HG03064 (cell line): ENCODE measurements around the gene NFASC.

ENCODE experiments used
- ATAC-seq: cut with Tn5 transposase; IDR thresholded peaks from one replicate; pipeline ENCODE4 v1.9.1; 2021; ENCODE audit warnings: low read depth; ENCODE audit not compliant: unreplicated experiment

The NFASC gene

DNA sequence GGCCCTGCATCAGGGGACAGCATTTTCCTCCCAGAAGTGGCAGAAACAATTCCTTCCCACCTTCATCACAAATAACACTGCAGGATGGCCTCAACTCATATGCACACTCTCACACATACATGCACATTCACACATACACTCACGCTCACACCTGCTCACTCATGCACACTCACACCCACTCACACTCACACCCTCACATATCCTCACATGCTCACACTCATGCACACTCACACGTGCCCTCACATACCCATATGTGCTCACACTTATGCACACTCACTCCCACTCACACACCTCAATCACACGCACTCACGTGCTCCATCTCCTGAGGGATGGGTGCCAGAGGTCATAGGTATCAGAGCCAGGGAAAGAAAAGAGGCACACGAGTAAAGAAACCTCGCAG lies 77.1 kb downstream of the NFASC start:
- no peak for ATAC-seq

DNA sequence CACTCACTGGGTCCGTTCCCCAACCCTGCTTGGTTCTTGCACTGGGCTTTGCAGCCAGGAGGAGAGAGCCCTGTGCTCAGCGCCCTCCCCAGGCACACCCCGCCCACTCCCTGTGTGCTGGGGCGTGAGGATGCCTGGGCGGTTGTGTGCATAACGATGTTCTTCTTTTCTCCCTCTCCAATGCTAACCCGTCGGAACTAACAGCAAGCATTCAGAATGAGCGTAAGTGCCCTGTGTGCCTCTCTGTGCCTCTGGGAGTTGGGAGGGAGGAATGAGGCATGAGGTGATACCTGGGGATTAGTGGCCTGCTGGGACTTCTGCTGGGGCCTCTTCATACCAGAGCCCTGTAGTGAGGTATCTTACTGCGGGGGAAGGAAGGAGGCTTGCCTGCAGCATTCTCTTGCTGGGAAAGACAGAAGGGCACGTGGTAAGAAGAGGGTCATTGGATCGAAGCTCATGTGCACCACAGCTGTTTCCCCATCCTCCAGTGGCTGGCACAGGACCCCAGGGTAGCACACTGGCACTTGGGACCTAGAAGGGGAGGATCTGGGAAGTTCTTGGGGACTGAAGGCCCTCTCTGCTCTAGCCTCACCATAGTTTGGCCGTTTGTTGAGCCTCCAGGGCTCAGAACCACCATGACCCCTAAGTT lies 79.8 kb downstream of the NFASC start:
- no peak for ATAC-seq

DNA sequence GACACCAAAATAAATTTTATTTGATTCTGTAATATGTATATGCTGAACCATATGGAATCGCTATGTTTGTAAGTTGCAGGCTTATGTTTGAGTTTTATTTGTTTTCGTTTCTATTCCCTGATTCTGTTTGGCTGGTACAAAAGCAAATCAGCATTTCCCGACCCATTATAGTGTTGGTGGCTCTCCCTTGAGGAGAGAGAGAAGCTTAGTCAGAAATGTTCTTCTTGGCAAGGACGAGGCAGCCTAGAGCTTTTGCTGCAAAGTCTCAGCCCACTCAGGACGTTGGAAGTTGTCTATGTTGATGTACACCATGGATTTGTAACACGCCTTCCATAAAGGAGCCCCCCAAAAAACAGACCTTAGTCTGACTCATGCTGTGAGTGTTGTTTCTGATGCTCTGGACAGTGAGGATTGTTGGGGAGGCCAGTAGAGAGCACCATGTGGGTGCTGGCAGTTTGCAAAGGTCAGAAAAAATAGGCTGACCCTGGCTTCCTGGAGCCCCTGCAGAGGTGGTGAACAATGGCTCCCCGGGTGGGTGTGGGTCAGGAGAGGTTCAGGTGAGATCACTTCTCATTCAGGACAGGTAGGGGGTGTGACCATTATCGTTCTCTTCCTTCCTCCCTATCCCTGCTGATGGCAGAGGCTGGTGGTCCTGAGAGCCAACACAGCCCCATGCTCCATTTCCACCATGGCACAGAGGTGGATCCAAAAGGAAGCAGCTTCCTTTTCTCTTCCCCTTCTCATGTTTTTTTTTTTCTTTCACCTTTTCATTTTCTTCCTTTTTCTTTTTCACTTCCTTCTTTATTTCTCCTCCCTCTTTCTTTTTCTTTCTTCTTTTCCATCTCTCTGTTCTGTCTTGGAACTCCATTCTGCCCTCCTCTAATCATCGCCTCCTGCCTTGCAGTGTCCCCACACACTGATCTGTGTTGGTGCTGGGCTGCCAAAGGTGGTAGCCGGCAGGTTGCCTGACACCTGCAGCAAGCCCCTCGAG lies 88.0 kb downstream of the NFASC start:
- ATAC-seq, result no peak

DNA sequence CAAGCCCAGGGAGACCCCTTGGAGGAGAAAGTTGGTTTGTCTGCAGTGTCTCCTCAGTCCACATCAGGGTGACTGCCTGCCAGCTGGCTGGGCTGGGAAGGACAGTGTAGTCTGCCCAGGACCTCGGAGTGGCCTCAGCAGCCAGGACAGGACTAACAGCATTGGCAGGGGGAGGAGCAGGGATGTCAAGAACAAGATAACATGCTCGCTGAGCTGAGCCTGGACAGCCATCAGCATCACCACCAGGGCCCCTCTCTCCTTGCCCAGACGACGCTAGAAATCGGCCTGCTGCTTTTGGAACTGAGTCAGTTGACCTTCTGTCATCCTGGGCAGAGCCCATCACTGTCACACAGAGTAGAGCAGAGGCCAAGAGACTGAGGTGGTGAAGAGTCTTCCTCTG lies 88.7 kb downstream of the NFASC start:
- ATAC-seq, result no peak

DNA sequence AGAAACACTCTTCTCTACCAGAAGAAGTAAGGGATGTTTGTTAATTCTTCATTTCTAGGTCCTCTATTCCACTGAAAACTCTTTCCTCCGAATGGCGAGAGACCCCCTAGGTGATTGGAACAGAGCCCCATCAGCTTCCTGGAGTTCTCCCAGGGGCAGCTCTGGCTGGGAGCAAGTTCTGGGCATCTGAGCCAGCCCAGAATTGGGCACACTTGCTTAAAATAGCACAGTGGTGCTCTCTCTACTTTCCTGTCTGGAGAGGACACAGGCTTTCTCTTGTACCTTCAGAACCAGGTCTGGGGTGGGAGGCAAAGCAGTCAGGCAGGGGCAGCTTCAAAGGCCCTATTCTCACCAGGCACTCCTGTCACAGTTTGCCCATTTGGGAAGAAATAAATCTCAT lies 89.2 kb downstream of the NFASC start:
- ATAC-seq, result no peak

DNA sequence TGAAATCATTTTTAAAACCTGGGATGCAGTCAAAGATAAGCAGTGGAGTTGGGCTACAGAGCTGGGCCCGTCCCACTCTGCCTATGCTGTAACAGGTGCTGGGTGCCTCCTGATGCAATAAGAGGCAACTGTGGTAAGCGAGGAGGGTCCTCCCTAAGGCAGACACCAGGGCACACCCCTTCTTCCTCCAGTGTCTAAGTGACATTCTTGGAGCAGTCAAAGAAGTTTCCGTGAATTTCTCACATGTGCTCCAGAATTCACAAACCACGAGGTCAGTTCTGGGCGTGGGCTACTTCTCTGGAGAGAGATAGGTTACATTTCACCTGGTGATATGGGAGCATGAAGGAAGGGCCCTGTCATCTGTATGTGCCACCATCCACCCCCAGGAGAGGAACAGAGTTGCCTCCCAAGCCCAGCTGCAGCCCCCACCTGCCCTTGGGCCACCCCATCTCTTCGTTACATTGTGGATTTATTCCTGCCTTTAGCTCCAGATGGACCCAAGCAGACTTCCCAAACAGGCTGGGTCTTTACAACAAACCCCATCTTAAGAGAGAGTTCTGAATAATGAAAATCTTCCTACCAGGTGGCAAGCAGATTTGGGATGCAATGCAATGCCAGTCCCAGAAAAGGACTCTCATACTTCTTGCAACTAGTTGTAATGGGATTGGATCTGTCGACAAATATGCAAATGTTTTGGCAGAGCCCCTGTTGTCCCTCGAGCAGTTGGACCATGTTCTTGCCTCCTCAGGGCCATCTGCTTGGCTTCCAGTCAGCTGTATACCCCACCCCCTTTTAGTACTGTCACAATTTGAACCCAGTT lies 89.9 kb downstream of the NFASC start:
- no peak for ATAC-seq

DNA sequence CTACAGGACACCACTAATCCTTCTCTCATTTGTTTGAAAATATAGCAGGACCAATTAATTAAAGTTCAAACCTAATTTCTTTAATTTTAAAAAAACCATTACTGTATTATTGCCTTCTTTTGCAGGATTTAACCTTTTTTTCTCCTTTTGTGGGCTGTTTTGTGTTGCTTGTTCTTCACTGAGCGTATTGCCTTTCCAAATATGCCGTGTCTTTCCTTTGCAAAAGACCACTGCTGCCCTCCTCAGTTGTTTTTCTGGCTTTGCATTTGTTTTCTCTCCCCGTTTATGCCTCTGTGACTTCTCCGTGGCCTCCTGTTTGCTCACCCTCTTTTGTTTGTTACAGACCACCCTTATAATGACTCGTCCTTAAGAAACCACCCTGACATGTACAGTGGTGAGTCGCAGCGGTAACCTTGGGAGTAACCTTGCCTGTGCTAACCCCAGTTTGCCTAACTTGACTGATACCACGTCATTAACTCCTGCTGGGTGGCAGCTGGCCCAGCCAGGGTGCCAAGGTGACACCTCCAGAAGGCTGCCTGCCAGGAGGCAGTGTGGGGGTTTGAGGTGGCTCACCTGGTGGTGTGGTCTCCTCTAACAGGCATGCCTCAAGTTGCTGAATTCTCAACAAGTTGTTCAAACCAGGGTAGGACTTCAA lies 91.2 kb downstream of the NFASC start:
- ATAC-seq, result no peak

DNA sequence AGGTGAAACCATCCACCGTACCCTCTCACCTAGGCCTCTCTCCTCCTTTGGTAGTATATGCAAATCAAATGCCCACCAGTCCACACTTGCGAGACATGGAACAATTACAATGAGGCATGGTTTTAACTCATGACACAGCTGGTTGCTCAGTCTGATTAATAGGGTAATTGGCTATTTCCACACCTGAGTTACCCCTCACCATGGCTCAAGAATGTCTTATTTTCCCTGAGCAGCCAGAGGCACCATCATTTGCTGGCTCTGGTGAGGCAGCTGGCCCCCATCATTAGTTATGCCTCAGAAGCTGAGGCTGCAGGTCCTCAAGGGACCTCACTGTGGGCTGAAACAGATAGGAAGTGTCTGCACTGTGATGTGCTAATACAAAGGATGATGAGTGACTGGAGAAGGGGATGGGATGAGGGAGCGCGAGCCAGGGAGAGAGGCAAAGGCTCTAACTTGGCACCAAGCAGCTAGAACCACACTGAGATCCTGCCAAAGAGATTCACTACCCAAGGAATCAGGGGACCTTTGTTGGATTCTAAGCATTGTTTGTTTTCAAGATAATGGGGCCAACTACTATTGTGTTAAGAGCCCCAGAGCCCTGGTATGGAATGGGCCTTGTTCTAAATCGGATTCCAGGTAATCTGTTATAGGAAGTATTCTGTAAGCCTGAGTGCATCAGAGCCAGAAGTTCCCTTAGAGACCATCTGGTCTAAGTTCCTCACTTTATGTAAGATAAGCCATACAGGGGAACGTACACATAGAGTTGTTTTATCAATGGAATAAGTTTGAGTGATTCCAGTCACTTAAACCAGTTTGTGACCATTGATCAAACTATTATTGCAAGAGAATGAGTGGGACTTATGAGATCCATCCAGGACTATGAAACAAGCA lies 92.3 kb downstream of the NFASC start:
- no peak for ATAC-seq

DNA sequence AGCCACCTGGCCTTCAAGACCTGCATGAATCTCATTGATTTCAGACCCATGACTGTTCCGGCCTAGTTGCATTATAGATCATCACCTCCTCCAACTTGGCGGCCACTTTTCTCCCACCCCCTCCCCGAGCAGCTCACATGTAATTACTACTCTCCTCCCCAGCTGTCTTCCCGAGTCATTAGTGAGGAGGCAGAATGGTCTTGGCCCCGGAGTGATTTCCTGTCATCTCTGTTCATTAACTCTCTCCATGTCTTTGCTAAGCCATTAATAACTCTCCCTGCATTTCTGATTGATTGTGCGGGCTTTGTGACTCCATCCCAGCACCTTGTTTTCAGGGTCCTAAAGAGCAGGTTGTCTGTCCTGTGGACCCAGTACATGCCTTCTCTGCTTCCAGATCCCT lies 96.8 kb downstream of the NFASC start:
- ATAC-seq, result no peak

DNA sequence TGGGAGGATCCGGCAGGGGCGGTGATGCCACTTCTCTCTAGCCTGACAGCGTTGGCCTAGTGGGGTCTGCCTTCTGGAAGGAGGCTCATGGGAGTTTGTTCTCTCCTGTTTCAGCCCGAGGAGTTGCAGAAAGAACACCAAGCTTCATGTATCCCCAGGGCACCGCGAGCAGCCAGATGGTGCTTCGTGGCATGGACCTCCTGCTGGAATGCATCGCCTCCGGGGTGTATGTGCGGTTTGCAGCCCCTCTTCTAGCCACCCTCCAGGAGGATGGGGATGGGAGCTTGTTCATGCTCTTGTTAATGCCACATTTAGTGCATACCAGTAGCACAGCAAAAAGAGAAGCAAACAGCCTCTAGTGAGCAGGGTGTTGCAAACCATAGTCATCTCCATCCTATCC lies 97.5 kb downstream of the NFASC start:
- ATAC-seq, result no peak

DNA sequence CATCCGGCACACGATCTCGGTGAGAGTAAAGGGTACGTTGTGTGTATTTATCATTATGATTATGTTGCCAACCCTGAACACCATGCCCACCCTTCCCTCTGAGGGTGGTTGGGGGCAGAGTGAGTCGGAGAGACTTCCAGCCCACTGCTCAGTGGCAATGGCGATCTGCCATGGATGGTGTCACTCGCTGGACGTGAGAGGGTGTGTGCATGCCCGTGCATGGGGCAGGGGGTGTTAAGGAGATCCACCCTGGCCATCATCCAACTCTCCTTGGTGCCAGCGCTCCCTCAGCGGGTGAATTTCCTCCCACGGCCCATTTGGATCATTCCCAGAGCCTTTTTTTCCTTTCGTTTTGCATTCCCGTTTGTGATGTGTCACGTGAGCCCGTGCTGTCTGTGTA lies 98.3 kb downstream of the NFASC start:
- no peak for ATAC-seq

DNA sequence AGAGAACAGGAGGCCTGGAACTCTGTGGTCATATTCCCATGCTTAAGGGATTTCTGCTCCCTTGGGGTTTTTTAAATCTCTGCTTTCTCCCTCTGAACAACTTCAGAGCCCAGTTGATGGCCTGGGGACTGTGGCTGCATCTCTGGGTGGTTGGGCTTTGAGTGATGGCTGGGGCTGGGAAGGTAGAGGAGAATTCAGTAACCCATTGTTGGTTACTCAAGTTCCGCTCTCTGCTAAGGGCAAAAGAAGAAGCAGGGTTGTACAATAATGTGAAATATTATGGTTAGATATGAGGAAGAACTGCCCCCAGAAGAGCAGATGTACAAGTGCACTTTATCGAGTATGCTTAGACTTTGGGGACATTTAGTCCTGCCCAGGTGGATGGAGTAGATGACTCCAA lies 100.3 kb downstream of the NFASC start:
- no peak for ATAC-seq

DNA sequence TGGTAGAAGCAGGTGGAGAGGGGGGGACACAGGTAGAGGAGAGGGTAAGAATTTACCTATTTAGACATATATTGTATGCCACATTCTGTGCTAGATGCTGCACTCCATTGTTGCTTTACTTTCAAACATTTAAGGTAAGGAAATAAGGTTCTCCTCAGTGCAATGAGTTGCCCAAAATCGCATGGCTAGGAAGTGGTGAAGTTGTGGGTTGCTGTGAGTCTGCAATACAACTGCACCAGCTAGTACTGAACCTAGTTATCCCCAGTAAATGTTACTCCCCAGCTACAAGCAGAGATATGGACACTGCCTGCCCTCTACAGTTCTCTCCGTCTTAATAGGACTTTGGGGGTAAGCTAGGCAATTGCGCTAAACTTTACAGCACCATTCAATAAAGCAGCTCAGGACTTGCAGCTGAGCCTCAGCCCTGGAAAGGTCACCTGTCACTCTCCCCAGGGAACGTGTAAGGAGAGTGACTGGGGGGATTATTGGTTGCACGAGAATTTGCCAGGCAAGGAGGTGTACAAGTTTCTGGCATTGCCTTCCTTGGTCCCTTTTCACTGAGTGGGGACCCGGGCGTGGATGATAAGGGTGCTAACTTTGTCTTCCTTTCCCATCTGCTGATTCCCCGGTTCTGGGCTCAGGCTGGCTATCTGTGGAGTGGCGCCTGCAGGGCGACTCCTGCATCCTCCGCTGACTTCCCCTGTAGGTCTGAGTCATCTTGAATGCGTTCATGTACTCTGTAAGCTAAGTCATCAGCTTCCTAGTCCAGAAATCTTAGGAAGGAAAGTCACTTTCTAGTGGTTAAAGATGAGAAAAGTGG lies 101.1 kb downstream of the NFASC start:
- no peak for ATAC-seq

DNA sequence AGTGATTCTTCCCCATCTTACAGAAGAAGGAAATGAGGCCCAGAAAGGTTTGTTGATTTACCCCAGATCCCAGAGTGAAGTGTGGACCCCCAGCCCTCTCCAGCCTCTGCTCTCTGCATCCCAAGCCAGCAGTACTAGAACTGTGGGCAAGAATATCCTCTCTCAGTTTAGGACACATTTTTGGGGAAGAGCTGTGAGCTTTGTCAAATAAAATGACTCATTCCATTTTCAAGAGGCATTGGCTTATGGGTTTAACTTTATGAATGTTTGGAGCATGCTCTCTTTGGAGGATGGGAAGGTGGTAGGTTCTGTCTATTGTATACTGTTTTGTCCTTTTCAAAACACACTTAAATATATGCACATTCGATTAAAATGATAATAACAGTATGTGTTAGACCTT lies 101.8 kb downstream of the NFASC start:
- ATAC-seq, result no peak

DNA sequence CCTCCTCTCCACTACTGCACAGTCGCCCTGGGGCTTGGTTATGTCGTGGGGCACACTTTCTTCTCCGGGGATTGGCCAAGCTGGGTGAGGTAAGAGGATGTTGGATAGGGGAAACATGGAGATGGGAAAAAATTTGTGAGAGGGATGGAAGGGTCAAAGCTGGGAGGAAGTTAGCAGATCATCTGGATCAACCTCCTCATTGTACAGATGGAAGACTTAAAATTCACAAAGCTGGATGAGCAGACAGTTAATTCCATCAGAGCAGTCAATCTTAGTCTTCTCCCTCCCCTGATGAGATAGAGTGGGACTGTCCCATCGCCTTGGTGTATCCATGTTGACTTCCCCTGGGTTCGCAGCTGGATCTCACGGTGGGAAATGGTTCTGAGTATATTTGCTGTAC lies 102.8 kb downstream of the NFASC start:
- no peak for ATAC-seq

DNA sequence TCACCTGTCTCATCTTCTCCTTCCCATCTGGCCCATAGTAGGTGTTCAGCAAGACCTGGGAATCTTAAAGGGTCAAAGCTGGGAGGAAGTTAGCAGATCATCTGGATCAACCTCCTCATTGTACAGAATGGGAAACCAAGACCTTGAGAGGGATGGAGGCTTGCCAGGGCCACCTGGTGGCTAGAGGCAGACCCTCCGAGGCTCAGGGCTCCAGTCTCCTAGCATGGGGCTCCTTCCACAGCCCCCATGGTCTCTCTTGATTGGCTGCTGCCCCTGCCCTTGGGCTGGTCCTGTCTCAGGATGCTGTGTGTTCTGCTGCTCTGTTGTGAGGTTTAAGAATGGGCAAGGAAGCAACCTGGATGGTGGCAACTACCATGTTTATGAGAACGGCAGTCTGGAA lies 103.7 kb downstream of the NFASC start:
- no peak for ATAC-seq

DNA sequence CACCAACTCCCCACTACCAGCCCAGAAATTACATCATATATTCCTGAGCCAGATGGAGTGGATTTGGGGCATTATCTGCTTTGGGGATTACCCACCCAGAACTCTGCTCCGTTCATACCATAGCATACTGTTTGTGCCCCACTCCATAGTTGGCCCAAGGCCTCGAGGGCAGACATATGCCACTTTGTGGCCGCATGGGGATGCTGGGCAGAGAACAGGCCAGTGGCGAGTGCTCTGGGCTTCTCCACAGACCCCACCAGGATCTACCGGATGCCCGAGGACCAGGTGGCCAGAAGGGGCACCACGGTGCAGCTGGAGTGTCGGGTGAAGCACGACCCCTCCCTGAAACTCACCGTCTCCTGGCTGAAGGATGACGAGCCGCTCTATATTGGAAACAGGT lies 104.4 kb downstream of the NFASC start:
- ATAC-seq, result no peak

DNA sequence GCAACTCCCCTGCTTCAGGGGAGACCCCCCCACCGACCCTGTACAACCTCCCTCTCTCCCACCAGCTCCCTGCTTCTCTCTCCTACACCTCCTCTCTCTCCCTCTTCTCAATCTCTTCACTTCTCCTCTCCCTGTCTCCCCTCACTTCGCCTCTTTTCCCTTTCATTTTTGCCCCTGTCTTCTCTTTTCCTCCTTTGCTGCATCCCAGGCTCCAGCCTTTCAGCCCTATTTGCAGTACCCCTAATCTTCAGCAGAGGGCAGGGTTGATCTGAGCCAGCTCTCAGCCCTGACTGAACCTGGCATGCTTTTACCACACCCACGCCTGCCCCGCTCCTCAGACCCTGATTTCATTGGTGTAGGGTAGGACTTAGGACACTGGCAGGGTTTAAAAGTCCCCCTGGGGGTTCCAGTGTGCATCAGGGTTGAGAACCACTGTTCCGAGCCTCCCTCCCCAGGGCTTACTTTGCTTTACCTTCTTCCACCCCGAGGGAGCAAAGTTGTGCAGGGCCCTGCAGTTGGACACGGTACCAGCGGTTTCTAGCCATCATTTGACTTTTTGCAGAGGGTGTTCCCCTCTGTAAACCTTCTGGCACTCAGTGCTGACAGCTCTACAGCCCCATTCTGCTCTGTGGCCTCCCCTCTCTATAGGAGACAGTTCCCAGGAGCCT lies 105.0 kb downstream of the NFASC start:
- no peak for ATAC-seq
